ENCODE data around the gene PPP1R14C. TPM values are rescaled to one million over a fixed set of nuclear protein-coding genes. Genes with fewer than 3 reads are reported as not detected.

The PPP1R14C gene
- total RNA-seq, 1 donor from 2014 or later, result 0.98 TPM

GRCh38 chr6:150224820-150225219 lies 82.0 kb downstream of the PPP1R14C start:
- no peak overlapping the region for H3K4me3 Mint-ChIP-seq (ENCODE audit: low read depth)
- no peak for TF ChIP-seq CTCF (IDR thresholded peaks at IDR 0.05; ENCODE audit: unreplicated experiment)
- H3K9me3 Mint-ChIP-seq (ENCODE audit: low read depth), result peaks cover 8% of the 10 kb centered on the region
- H3K36me3 Mint-ChIP-seq (ENCODE audit: insufficient read depth), result no peaks in the 10 kb centered on the region
- H3K27ac Mint-ChIP-seq, result no peak overlapping the region
- DNase-seq (ENCODE audit: low spot score, unreplicated experiment), result no peak
- H3K4me1 Mint-ChIP-seq (ENCODE audit: low read depth), result peaks cover 6% of the 10 kb centered on the region
- peaks cover 7% of the 10 kb centered on the region for H3K27me3 Mint-ChIP-seq

- H3K27ac Mint-ChIP-seq, result no peak overlapping the region
- H3K27me3 Mint-ChIP-seq, result peaks cover 8% of the 10 kb centered on the region
Measured at GRCh38 chr6:150227281-150227680, 84.4 kb downstream of the PPP1R14C start.

GRCh38 chr6:150228072-150228733 lies 85.4 kb downstream of the PPP1R14C start:
- peaks cover 8% of the 10 kb centered on the region for H3K27me3 Mint-ChIP-seq

More at GRCh38 chr6:150227281-150227680, 84.4 kb downstream of the PPP1R14C start:
- TF ChIP-seq CTCF (IDR thresholded peaks at IDR 0.05; ENCODE audit: unreplicated experiment), result no peak
- Mint-ChIP-seq H3K4me3 (ENCODE audit: low read depth) (no peak overlapping the region), H3K4me1 (ENCODE audit: low read depth) (peaks cover 6% of the 10 kb centered on the region), H3K9me3 (ENCODE audit: low read depth) (peaks cover 8% of the 10 kb centered on the region), H3K36me3 (ENCODE audit: insufficient read depth) (no peaks in the 10 kb centered on the region)
- no peak for DNase-seq (ENCODE audit: low spot score, unreplicated experiment)

GRCh38 chr6:150229436-150230163 lies 86.8 kb downstream of the PPP1R14C start:
- H3K36me3 Mint-ChIP-seq (ENCODE audit: insufficient read depth), result no peaks in the 10 kb centered on the region
- no peak overlapping the region for H3K4me3 Mint-ChIP-seq (ENCODE audit: low read depth)
- peaks cover 2% of the 10 kb centered on the region for H3K9me3 Mint-ChIP-seq (ENCODE audit: low read depth)
- no peak for DNase-seq (ENCODE audit: low spot score, unreplicated experiment)
- no peak overlapping the region for H3K27ac Mint-ChIP-seq
- H3K4me1 Mint-ChIP-seq (ENCODE audit: low read depth), result peaks cover 6% of the 10 kb centered on the region
- no peak for TF ChIP-seq CTCF (IDR thresholded peaks at IDR 0.05; ENCODE audit: unreplicated experiment)
- H3K27me3 Mint-ChIP-seq, result peaks cover 8% of the 10 kb centered on the region

More at GRCh38 chr6:150228072-150228733, 85.4 kb downstream of the PPP1R14C start:
- Mint-ChIP-seq H3K4me3 (ENCODE audit: low read depth) (no peak overlapping the region), H3K4me1 (ENCODE audit: low read depth) (peaks cover 6% of the 10 kb centered on the region), H3K36me3 (ENCODE audit: insufficient read depth) (no peaks in the 10 kb centered on the region), H3K27ac (no peak overlapping the region), H3K9me3 (ENCODE audit: low read depth) (peaks cover 8% of the 10 kb centered on the region)
- TF ChIP-seq CTCF (IDR thresholded peaks at IDR 0.05; ENCODE audit: unreplicated experiment), result no peak
- DNase-seq (ENCODE audit: low spot score, unreplicated experiment), result no peak

GRCh38 chr6:150230164-150230561 lies 87.3 kb downstream of the PPP1R14C start:
- Mint-ChIP-seq H3K9me3 (ENCODE audit: low read depth) (no peaks in the 10 kb centered on the region), H3K4me1 (ENCODE audit: low read depth) (peaks cover 6% of the 10 kb centered on the region), H3K27me3 (peaks cover 8% of the 10 kb centered on the region), H3K4me3 (ENCODE audit: low read depth) (no peak overlapping the region), H3K36me3 (ENCODE audit: insufficient read depth) (no peaks in the 10 kb centered on the region), H3K27ac (no peak overlapping the region)
- no peak for TF ChIP-seq CTCF (IDR thresholded peaks at IDR 0.05; ENCODE audit: unreplicated experiment)
- DNase-seq (ENCODE audit: low spot score, unreplicated experiment), result no peak
